DND-41 (cell line): Measurements from ENCODE around the gene GRM7.

ENCODE experiments used
- ATAC-seq: fragments of 200-7000 bp; cut with Tn5 transposase; 3 replicates; pipeline ENCODE4 v1.9.1; 2021; ENCODE audit warnings: low read depth; ENCODE audit not compliant: insufficient read depth
- DNase-seq: peaks from one replicate; pipeline ENCODE4 v3.0.0-alpha.2; 2020
- H2AFZ ChIP-seq: 2 replicates; pipeline ENCODE4 v1.6.0; 2012; ENCODE audit warnings: low read depth, low read length
- H3K27ac ChIP-seq: 2 replicates; pipeline ENCODE4 v1.5.1; 2012; ENCODE audit warnings: low read length, inconsistent platforms
- H3K27me3 ChIP-seq: fragments of 200-600 bp; sonication (generic); 2 replicates; pipeline ENCODE4 v1.6.0; 2012; ENCODE audit warnings: low read length, mild to moderate bottlenecking, inconsistent platforms; ENCODE audit not compliant: insufficient read depth, poor library complexity
- H3K36me3 ChIP-seq: 2 replicates; pipeline ENCODE4 v1.5.1; 2012; ENCODE audit warnings: low read length, inconsistent platforms; ENCODE audit not compliant: insufficient read depth
- H3K4me1 ChIP-seq: 2 replicates; pipeline ENCODE4 v1.5.1; 2012; ENCODE audit warnings: mild to moderate bottlenecking, low read length; ENCODE audit not compliant: insufficient read depth
- H3K4me2 ChIP-seq: 2 replicates; pipeline ENCODE4 v1.6.0; 2012; ENCODE audit warnings: mild to moderate bottlenecking, moderate library complexity, low read length, inconsistent platforms; ENCODE audit not compliant: insufficient read depth
- H3K4me3 ChIP-seq, 2 experiments: fragments of 200-600 bp in 1 of 2; shearing (Covaris generic) in 1 of 2; 2 replicates each; pipeline ENCODE4 v1.5.1; 2012 to 2016; ENCODE audit warnings: inconsistent platforms in 2 of 2, low read length in 2 of 2, mild to moderate bottlenecking in 2 of 2, low read depth in 1 of 2, moderate library complexity in 1 of 2
- H3K79me2 ChIP-seq: 2 replicates; pipeline ENCODE4 v1.6.0; 2012; ENCODE audit warnings: low read length, inconsistent platforms; ENCODE audit not compliant: insufficient read depth
- H3K9ac ChIP-seq: 2 replicates; pipeline ENCODE4 v1.6.0; 2012; ENCODE audit warnings: low read depth, mild to moderate bottlenecking, inconsistent platforms, low read length, moderate library complexity
- H3K9me3 ChIP-seq: 2 replicates; pipeline ENCODE4 v1.5.1; 2012; ENCODE audit warnings: low read length, moderate library complexity, mild to moderate bottlenecking, inconsistent platforms; ENCODE audit not compliant: insufficient read depth, severe bottlenecking
- H4K20me1 ChIP-seq: 2 replicates; pipeline ENCODE4 v1.6.0; 2012; ENCODE audit warnings: low read length; ENCODE audit not compliant: insufficient read depth
- CTCF ChIP-seq: IDR thresholded peaks from 2 replicates; pipeline ENCODE4 v1.5.1; 2012; ENCODE audit warnings: borderline replicate concordance, low read length, moderate library complexity, mild to moderate bottlenecking; ENCODE audit not compliant: poor library complexity, severe bottlenecking; ENCODE audit errors: extremely low read depth
- EZH2 ChIP-seq: IDR thresholded peaks from 3 replicates; pipeline ENCODE4 v1.6.1; 2012; ENCODE audit warnings: borderline replicate concordance, low read depth, mild to moderate bottlenecking, moderate library complexity, low read length, inconsistent platforms; ENCODE audit not compliant: severe bottlenecking

The GRM7 gene

GRCh38 chr3:7332696-7333095, 471.8 kb downstream of the GRM7 start:
- H3K4me2 ChIP-seq: no peak overlapping the region
- no peaks in the 10 kb centered on the region for H3K79me2 ChIP-seq
- no peaks in the 10 kb centered on the region for H3K36me3 ChIP-seq
- H2AFZ ChIP-seq: no peak overlapping the region
- no peak overlapping the region for H3K9ac ChIP-seq
- H3K4me1 ChIP-seq: no peaks in the 10 kb centered on the region
- DNase-seq: no peak
- no peaks in the 10 kb centered on the region for H3K9me3 ChIP-seq
- no peak overlapping the region for H3K4me3 ChIP-seq
- H3K27me3 ChIP-seq: no peaks in the 10 kb centered on the region
- H4K20me1 ChIP-seq: no peaks in the 10 kb centered on the region
- no peak for TF ChIP-seq EZH2
- no peak for TF ChIP-seq CTCF
- no peak for ATAC-seq
- H3K27ac ChIP-seq: no peak overlapping the region

GRCh38 chr3:7333125-7333524, 472.2 kb downstream of the GRM7 start:
- DNase-seq (no peak), ATAC-seq (no peak)
- Histone ChIP-seq H3K9me3 (no peaks in the 10 kb centered on the region), H2AFZ (no peak overlapping the region), H3K9ac (no peak overlapping the region), H3K27ac (no peak overlapping the region), H3K4me1 (no peaks in the 10 kb centered on the region), H3K36me3 (no peaks in the 10 kb centered on the region), H3K79me2 (no peaks in the 10 kb centered on the region), H3K27me3 (no peaks in the 10 kb centered on the region), H3K4me2 (no peak overlapping the region), H3K4me3 (no peak overlapping the region), H4K20me1 (no peaks in the 10 kb centered on the region)
- no peak for TF ChIP-seq EZH2
- TF ChIP-seq CTCF: no peak

- Histone ChIP-seq H3K27ac (no peak overlapping the region), H3K79me2 (no peaks in the 10 kb centered on the region), H2AFZ (no peak overlapping the region), H3K9me3 (no peaks in the 10 kb centered on the region), H3K9ac (no peak overlapping the region), H3K4me2 (no peak overlapping the region), H3K4me3 (no peak overlapping the region), H3K36me3 (no peaks in the 10 kb centered on the region), H3K4me1 (no peaks in the 10 kb centered on the region), H3K27me3 (no peaks in the 10 kb centered on the region), H4K20me1 (no peaks in the 10 kb centered on the region)
- DNase-seq (no peak), ATAC-seq (no peak)
- TF ChIP-seq CTCF (no peak), EZH2 (no peak)
Observed at GRCh38 chr3:7340795-7341194, 479.9 kb downstream of the GRM7 start.

- DNase-seq (no peak), ATAC-seq (no peak)
- Histone ChIP-seq H3K36me3 (no peaks in the 10 kb centered on the region), H3K79me2 (no peaks in the 10 kb centered on the region), H3K9me3 (no peaks in the 10 kb centered on the region), H3K27ac (no peak overlapping the region), H3K4me1 (no peaks in the 10 kb centered on the region), H3K4me3 (no peak overlapping the region), H3K27me3 (no peaks in the 10 kb centered on the region), H3K4me2 (no peak overlapping the region), H4K20me1 (no peaks in the 10 kb centered on the region), H3K9ac (no peak overlapping the region), H2AFZ (no peak overlapping the region)
- TF ChIP-seq EZH2 (no peak), CTCF (no peak)
Observed at GRCh38 chr3:7346364-7346763, 485.4 kb downstream of the GRM7 start.
